ENCODE measurements around the gene PAPPA2. TPM values are rescaled to one million over a fixed set of nuclear protein-coding genes. Genes with fewer than 3 reads are reported as not detected.
A peak's percentile ranks its signal among the peaks of the same experiment; 100 is the strongest.

Gene PAPPA2
- polyA plus RNA-seq, 6 donors from 2014 or later, result not detected

DNA sequence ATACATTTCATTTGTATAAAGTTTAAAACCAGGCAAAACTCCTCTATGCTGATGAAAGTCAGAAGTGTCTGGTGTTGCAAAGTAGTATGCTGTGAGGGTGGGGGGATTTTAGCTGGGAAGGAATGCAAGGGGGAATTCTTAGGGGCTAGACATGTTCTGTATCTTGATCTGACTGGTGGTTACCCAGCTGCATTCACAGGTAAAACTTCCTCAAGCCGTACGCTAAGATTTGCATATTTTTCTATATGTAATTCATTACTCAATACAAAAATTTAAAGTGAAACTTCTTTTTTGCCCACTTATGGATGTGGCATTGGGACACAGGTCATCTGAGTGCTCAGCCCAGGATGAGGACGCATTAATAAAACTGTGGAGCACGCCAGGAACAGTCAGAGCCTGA is 323.3 kb downstream of the PAPPA2 start:
- H3K4me1 Mint-ChIP-seq, result no peaks in the 10 kb centered on the region
- DNase-seq (no peak), ATAC-seq (ENCODE audit: low read depth in 2 of 2) (no peak)
- H3K9me3 Mint-ChIP-seq, result peaks cover 0 to 20% (median 3%) of the 10 kb centered on the region in 7 donors
- H3K36me3 Mint-ChIP-seq, result no peaks in the 10 kb centered on the region
- peaks cover 0 to 5% (median 0%) of the 10 kb centered on the region in 3 donors for H3K27me3 Mint-ChIP-seq
- H3K4me3 Mint-ChIP-seq, result no peak overlapping the region
- no peak overlapping the region for H3K27ac Mint-ChIP-seq

- DNase-seq (no peak), ATAC-seq (ENCODE audit: low read depth in 2 of 2) (no peak)
- Mint-ChIP-seq H3K9me3 (peaks cover 0 to 20% (median 3%) of the 10 kb centered on the region in 7 donors), H3K36me3 (no peaks in the 10 kb centered on the region), H3K27ac (no peak overlapping the region), H3K4me3 (no peak overlapping the region), H3K27me3 (no peaks in the 10 kb centered on the region), H3K4me1 (no peaks in the 10 kb centered on the region)
Measured at GRCh38 chr1:176789571-176790090, 326.7 kb downstream of the PAPPA2 start.

DNA sequence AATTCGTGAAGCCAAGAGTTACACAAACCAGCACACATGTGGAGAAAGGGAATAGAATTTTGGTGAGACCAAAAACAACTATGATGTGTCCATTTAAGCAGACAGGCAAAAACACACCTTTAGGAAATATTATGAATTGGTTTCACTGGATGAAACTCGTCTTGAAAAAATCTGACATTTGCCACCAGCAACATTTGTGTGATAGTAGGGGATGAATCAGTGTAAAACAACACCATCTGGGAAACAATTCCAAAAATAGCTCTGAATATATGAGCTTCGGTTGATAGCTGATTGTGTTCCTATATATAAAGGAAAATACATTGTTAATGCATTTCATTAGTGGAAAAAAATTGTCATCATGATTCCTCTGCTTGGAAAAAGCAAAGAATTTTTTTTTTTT is 327.8 kb downstream of the PAPPA2 start:
- H3K27me3 Mint-ChIP-seq, result no peaks in the 10 kb centered on the region

GRCh38 chr1:176791906-176792305 is 328.9 kb downstream of the PAPPA2 start:
- Mint-ChIP-seq H3K9me3 (peaks cover 0 to 14% (median 3%) of the 10 kb centered on the region in 7 donors), H3K27me3 (no peaks in the 10 kb centered on the region), H3K27ac (no peak overlapping the region), H3K4me3 (no peak overlapping the region), H3K36me3 (no peaks in the 10 kb centered on the region), H3K4me1 (no peaks in the 10 kb centered on the region)
- DNase-seq (no peak), ATAC-seq (ENCODE audit: low read depth in 2 of 2) (no peak)

More for the DNA sequence above, 327.8 kb downstream of the PAPPA2 start:
- no peak overlapping the region for H3K27ac Mint-ChIP-seq
- H3K4me1 Mint-ChIP-seq, result no peaks in the 10 kb centered on the region
- DNase-seq (no peak), ATAC-seq (ENCODE audit: low read depth in 2 of 2) (no peak)
- H3K36me3 Mint-ChIP-seq, result no peaks in the 10 kb centered on the region
- H3K9me3 Mint-ChIP-seq, result peaks cover 0 to 16% (median 3%) of the 10 kb centered on the region in 7 donors
- H3K4me3 Mint-ChIP-seq, result no peak overlapping the region

- peaks cover 0 to 4% (median 0%) of the 10 kb centered on the region in 7 donors for H3K9me3 Mint-ChIP-seq
Measured at GRCh38 chr1:176794897-176795508, 332.0 kb downstream of the PAPPA2 start.

DNA sequence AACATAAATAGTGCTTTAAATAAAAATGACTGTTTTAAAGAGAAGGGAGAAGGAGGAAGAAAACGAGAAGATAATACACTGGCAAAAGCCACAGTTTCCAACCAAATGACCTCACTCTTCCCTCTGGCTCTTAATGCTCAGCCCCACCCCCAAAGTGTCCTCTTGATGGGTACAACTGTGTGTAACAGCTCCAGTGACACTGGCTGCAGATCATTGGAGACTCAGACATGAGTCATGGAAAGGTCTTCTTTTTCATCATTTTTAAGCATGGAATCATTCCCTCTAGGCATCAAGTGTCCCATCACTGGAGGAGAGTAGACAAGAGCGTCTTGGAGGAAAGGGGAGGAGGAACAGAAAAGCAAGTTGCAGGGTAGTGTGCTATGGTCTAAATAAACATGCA is 333.0 kb downstream of the PAPPA2 start:
- Mint-ChIP-seq H3K4me3 (no peak overlapping the region), H3K9me3 (peaks cover 0 to 3% (median 0%) of the 10 kb centered on the region in 7 donors), H3K36me3 (no peaks in the 10 kb centered on the region), H3K27me3 (no peaks in the 10 kb centered on the region), H3K27ac (no peak overlapping the region), H3K4me1 (no peaks in the 10 kb centered on the region)
- DNase-seq (no peak), ATAC-seq (ENCODE audit: low read depth in 2 of 2) (no peak)

More at GRCh38 chr1:176794897-176795508, 332.0 kb downstream of the PAPPA2 start:
- DNase-seq, result no peak
- H3K4me3 Mint-ChIP-seq, result no peak overlapping the region
- H3K36me3 Mint-ChIP-seq, result no peaks in the 10 kb centered on the region
- H3K27me3 Mint-ChIP-seq, result no peaks in the 10 kb centered on the region
- H3K4me1 Mint-ChIP-seq, result no peaks in the 10 kb centered on the region
- ATAC-seq (ENCODE audit: low read depth in 2 of 2), result no peak
- peak overlapping the region in 1 of 6 donors; percentile 61 for H3K27ac Mint-ChIP-seq

- H3K9me3 Mint-ChIP-seq, result peaks cover 0 to 3% (median 0%) of the 10 kb centered on the region in 7 donors
- no peak overlapping the region for H3K27ac Mint-ChIP-seq
- no peaks in the 10 kb centered on the region for H3K4me1 Mint-ChIP-seq
- peaks cover 0 to 6% (median 0%) of the 10 kb centered on the region in 3 donors for H3K27me3 Mint-ChIP-seq
- DNase-seq (no peak), ATAC-seq (ENCODE audit: low read depth in 2 of 2) (no peak)
- no peaks in the 10 kb centered on the region for H3K36me3 Mint-ChIP-seq
- no peak overlapping the region for H3K4me3 Mint-ChIP-seq
Measured at GRCh38 chr1:176796583-176796982, 333.6 kb downstream of the PAPPA2 start.

DNA sequence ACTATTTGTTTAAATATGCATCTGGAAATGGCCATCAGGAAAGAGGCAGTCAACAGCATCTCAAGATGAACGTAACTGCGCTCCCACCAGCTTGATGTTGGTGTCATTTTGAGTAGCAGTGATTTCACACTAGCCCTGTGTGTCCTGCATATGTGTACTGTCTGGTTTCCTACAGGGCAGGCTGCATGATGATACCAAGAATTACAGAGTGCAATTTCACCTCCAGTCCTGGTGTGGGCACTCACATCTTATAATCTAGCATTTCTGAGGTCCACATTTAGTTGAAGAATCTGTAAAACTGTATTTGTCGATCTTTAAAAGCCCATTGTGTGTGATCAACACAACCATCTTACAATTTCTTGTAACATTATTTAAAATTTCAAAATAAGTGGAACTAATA is 336.4 kb downstream of the PAPPA2 start:
- Mint-ChIP-seq H3K9me3 (peaks cover 0 to 3% (median 0%) of the 10 kb centered on the region in 7 donors), H3K4me1 (no peaks in the 10 kb centered on the region), H3K36me3 (no peaks in the 10 kb centered on the region), H3K27ac (no peak overlapping the region), H3K27me3 (peaks cover 6 to 12% (median 8%) of the 10 kb centered on the region in 3 donors), H3K4me3 (no peak overlapping the region)
- DNase-seq (no peak), ATAC-seq (ENCODE audit: low read depth in 2 of 2) (no peak)

GRCh38 chr1:176800978-176801513 is 338.1 kb downstream of the PAPPA2 start:
- Mint-ChIP-seq H3K27me3 (peaks cover 6 to 12% (median 8%) of the 10 kb centered on the region in 3 donors), H3K4me3 (no peak overlapping the region), H3K4me1 (no peaks in the 10 kb centered on the region), H3K9me3 (no peaks in the 10 kb centered on the region), H3K36me3 (no peaks in the 10 kb centered on the region), H3K27ac (no peak overlapping the region)
- DNase-seq (no peak), ATAC-seq (ENCODE audit: low read depth in 2 of 2) (no peak)

- Mint-ChIP-seq H3K4me1 (no peaks in the 10 kb centered on the region), H3K4me3 (no peak overlapping the region), H3K27ac (no peak overlapping the region), H3K36me3 (no peaks in the 10 kb centered on the region), H3K9me3 (no peaks in the 10 kb centered on the region), H3K27me3 (peaks cover 6 to 12% (median 8%) of the 10 kb centered on the region in 3 donors)
- DNase-seq (no peak), ATAC-seq (ENCODE audit: low read depth in 2 of 2) (no peak)
Measured at GRCh38 chr1:176801514-176802020, 338.6 kb downstream of the PAPPA2 start.

DNA sequence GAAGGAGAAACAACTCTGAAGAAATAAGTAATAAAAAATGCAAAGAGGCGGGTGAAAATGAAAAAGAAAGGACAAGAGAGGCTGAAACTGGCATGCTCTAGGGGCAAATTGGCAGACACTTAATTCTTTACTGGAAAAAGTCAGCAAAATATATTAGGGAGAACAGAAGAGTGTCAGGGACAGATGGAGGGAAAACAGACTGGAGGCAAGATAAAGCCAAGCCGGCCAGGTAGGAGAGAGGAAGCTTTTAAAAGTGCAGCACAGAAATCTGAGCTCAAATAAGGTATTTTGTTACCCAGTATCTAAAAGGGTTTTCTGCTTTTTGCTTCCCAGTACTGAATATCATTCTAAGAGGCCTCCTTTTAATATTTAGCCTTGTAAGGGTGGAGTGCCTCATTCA is 339.3 kb downstream of the PAPPA2 start:
- H3K36me3 Mint-ChIP-seq, result no peaks in the 10 kb centered on the region
- H3K9me3 Mint-ChIP-seq, result peaks cover 0 to 2% (median 0%) of the 10 kb centered on the region in 7 donors
- DNase-seq (no peak), ATAC-seq (ENCODE audit: low read depth in 2 of 2) (no peak)
- no peaks in the 10 kb centered on the region for H3K4me1 Mint-ChIP-seq
- no peak overlapping the region for H3K4me3 Mint-ChIP-seq
- peaks cover 6 to 12% (median 8%) of the 10 kb centered on the region in 3 donors for H3K27me3 Mint-ChIP-seq
- H3K27ac Mint-ChIP-seq, result no peak overlapping the region

DNA sequence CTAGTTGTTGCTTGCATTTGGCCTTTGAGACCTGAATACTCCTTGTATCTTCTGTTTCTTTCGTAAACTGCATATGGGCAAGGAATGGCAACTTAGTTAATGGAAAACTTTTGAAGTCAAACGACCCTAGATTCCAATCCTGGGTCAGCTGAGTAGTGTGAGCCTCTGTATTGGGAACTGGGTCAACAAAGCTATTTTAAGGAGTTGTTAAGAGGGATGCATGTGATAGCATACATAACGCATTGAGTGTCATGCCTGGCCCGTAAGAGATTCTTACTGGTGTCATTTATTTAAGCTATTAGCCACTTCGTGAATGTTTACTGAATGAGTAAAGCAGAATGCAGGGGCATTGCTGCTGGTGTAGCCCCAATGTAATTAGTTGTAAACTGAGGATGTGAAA is 340.1 kb downstream of the PAPPA2 start:
- Mint-ChIP-seq H3K27me3 (peaks cover 6 to 12% (median 8%) of the 10 kb centered on the region in 3 donors), H3K4me1 (no peaks in the 10 kb centered on the region), H3K27ac (no peak overlapping the region), H3K4me3 (no peak overlapping the region), H3K9me3 (peaks cover 0 to 2% (median 0%) of the 10 kb centered on the region in 7 donors), H3K36me3 (no peaks in the 10 kb centered on the region)
- ATAC-seq (ENCODE audit: low read depth in 2 of 2) (no peak), DNase-seq (no peak)

GRCh38 chr1:176803596-176803995 is 340.6 kb downstream of the PAPPA2 start:
- Mint-ChIP-seq H3K27me3 (peaks cover 6 to 12% (median 8%) of the 10 kb centered on the region in 3 donors), H3K4me3 (no peak overlapping the region), H3K9me3 (peaks cover 0 to 2% (median 0%) of the 10 kb centered on the region in 7 donors), H3K36me3 (no peaks in the 10 kb centered on the region), H3K4me1 (no peaks in the 10 kb centered on the region), H3K27ac (no peak overlapping the region)
- ATAC-seq (ENCODE audit: low read depth in 2 of 2) (no peak), DNase-seq (no peak)

DNA sequence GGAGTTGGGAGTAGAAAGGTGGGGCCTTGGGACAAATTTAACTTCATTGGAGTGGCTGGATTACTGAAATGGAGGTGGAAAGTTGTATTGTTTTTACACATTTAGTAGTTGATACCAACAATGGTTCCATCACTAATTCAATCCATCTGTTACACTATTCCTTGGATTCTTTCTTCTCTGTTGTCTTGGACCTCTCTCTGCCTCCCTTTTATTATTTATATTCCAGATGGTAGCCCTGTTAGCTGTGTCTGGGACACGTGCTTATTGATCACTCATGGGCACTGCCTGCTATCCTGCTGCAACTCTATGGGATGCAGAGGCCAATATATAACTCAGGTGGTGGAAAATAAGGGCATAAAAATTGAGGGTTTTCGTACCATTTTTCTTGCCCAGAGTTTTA is 346.3 kb downstream of the PAPPA2 start:
- ATAC-seq (ENCODE audit: low read depth in 2 of 2) (no peak), DNase-seq (no peak)
- Mint-ChIP-seq H3K36me3 (no peaks in the 10 kb centered on the region), H3K4me3 (no peak overlapping the region), H3K27ac (no peak overlapping the region), H3K27me3 (peaks cover 6 to 7% (median 7%) of the 10 kb centered on the region in 3 donors), H3K9me3 (peaks cover 0 to 4% (median 0%) of the 10 kb centered on the region in 7 donors), H3K4me1 (no peaks in the 10 kb centered on the region)
